ENCODE data around the gene ING4. TPM values are rescaled to one million over a fixed set of nuclear protein-coding genes. Genes with fewer than 3 reads are reported as not detected.

The ING4 gene
- polyA plus RNA-seq, 1 of the 3 experiments (the other 2 are of a cell fraction): 96.5 TPM

DNA sequence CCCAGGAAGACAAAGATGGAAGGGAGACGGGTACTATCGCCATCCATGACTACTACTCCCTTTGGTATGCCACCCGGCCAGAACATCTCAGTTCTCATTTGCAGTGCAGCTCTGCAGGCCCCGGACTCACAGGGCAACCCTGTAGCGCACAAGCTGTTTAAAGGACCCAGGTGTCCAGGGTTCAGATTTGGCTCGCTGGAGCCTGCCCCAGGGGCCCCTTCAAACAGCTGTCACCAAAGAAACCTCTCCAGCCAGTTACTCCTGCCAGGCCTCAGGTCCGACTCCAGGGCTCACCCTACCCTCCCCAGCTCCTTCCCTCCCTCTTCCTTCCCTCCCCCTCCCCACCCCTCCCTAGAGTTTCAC, 50.3 kb downstream of the ING4 start:
- Histone ChIP-seq H3K79me2 (ENCODE audit: insufficient read depth) (no peaks in the 10 kb centered on the region), H3K27me3 (ENCODE audit: insufficient read depth) (no peaks in the 10 kb centered on the region), H4K20me1 (ENCODE audit: insufficient read depth) (no peaks in the 10 kb centered on the region), H3F3A (replicated peaks; ENCODE audit: insufficient read depth) (peaks cover 62% of the 10 kb centered on the region), H3K4me3 (ENCODE audit: low read depth in 2 of 2, low read length in 1 of 2) (no peak overlapping the region), H3K4me1 (ENCODE audit: control insufficient read depth in 1 of 2, insufficient read depth in 2 of 2, low read depth in 1 of 2, low read length in 1 of 2) (peaks cover 26 to 45% of the 10 kb centered on the region in 2 experiments), H3K9me3 (no peaks in the 10 kb centered on the region), H3K36me3 (replicated peaks in 1 of 2; ENCODE audit: control insufficient read depth in 1 of 2, insufficient read depth in 2 of 2, low read length in 1 of 2) (no peaks in the 10 kb centered on the region), H3K9me2 (no peaks in the 10 kb centered on the region), H3K9ac (peak overlapping the region; percentile 82; the same call in 1 of the 2 replicates), H3K4me2 (peak overlapping the region; percentile 88), H2AFZ (ENCODE audit: low read depth) (peak overlapping the region; percentile 76; the same call in 1 of the 2 replicates), H3K27ac (ENCODE audit: low read depth in 2 of 2, low read length in 1 of 2) (peak overlapping the region; percentile 91 to 100)
- ChIA-PET POLR2A (interaction anchor here (0.6 to 3.5 kb wide), 9 partner anchors 20 to 1701 kb away, joined by 3 to 35 read pairs (median 8); partner anchors contain the start of genes COPS7A, GAPDH, GPR162 and MLF2), CTCF (interaction anchor here (0.7 to 2.7 kb wide), 6 partner anchors 17 to 449 kb away, joined by 3 to 9 read pairs (median 4); no protein-coding TSS in a partner anchor)
- DNase-seq: no peak
- 69% methylated on average over 5 of the region's 7 CpGs for WGBS (ENCODE audit: low lambda C conversion rate)
- TF ChIP-seq MXI1 (IDR thresholded peaks at IDR 0.05; ENCODE audit: low read depth, low read length): peak; percentile 19; the same call in 1 of the 2 replicates
- TF ChIP-seq ELF1 (IDR thresholded peaks at IDR 0.05): no peak
- no peak for TF ChIP-seq RAD21 (IDR thresholded peaks at IDR 0.05; ENCODE audit: low read length)
- TF ChIP-seq NFIC (IDR thresholded peaks at IDR 0.05; ENCODE audit: borderline replicate concordance): no peak
- TF ChIP-seq, protein P1, sequence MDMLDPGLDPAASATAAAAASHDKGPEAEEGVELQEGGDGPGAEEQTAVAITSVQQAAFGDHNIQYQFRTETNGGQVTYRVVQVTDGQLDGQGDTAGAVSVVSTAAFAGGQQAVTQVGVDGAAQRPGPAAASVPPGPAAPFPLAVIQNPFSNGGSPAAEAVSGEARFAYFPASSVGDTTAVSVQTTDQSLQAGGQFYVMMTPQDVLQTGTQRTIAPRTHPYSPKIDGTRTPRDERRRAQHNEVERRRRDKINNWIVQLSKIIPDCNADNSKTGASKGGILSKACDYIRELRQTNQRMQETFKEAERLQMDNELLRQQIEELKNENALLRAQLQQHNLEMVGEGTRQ (IDR thresholded peaks at IDR 0.05; ENCODE audit: borderline replicate concordance, low read depth, low read length): no peak

DNA sequence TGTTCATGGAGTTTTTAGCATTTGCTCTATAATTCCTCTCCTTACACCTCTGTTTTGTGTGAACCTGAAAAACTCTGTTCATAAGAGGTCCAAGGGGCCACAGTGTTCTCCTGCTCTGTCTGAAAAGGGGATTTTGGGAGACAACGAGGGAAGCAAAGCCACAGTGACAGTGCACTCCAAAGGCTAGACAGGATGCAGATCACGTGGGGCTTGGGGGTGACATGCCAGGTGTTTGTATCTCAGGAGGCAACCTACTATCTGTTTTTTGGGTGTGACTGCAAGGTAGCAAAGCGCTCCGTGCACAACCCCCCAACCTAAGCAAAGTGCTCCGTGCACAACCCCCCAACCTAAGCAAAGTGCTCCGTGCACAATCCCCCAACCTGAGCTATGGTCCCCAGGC, 50.7 kb downstream of the ING4 start:
- H3K9ac ChIP-seq: no peak overlapping the region
- POLR2A ChIA-PET: interaction anchor here (1.3 to 3.5 kb wide), 5 partner anchors 20 to 142 kb away, joined by 3 to 35 read pairs (median 9); partner anchors contain the start of genes GAPDH, MLF2, VAMP1 and ZNF384
- H3K79me2 ChIP-seq (ENCODE audit: insufficient read depth): no peaks in the 10 kb centered on the region
- H3K4me2 ChIP-seq: peak overlapping the region; percentile 88
- peaks cover 59% of the 10 kb centered on the region for H3F3A ChIP-seq (replicated peaks; ENCODE audit: insufficient read depth)
- peak overlapping the region; percentile 91 to 100 for H3K27ac ChIP-seq (ENCODE audit: low read depth in 2 of 2, low read length in 1 of 2)
- no peaks in the 10 kb centered on the region for H3K9me3 ChIP-seq
- no peaks in the 10 kb centered on the region for H3K9me2 ChIP-seq
- TF ChIP-seq TCF12 (IDR thresholded peaks at IDR 0.05) (no peak), MEF2A (IDR thresholded peaks at IDR 0.05; ENCODE audit: borderline replicate concordance, low read depth) (no peak), CHD2 (IDR thresholded peaks at IDR 0.05; ENCODE audit: low read length, partially characterized antibody) (no peak), FOSL2 (IDR thresholded peaks at IDR 0.05; ENCODE audit: borderline replicate concordance, low read depth) (no peak), JUND (IDR thresholded peaks at IDR 0.05) (no peak), EP300 (IDR thresholded peaks at IDR 0.05; ENCODE audit: borderline replicate concordance in 1 of 2, low read depth in 1 of 2, low read length in 1 of 2) (no peak), GATA2 (CRISPR knock-in tag; IDR thresholded peaks at IDR 0.05) (no peak), RFX5 (IDR thresholded peaks at IDR 0.05; ENCODE audit: low read length) (no peak), RXRA (IDR thresholded peaks at IDR 0.05; ENCODE audit: borderline replicate concordance, low read depth) (no peak), REST (IDR thresholded peaks at IDR 0.05; ENCODE audit: low read depth, low read length) (no peak)
- TF ChIP-seq, protein P2, sequence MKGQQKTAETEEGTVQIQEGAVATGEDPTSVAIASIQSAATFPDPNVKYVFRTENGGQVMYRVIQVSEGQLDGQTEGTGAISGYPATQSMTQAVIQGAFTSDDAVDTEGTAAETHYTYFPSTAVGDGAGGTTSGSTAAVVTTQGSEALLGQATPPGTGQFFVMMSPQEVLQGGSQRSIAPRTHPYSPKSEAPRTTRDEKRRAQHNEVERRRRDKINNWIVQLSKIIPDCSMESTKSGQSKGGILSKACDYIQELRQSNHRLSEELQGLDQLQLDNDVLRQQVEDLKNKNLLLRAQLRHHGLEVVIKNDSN (IDR thresholded peaks at IDR 0.05; ENCODE audit: borderline replicate concordance, low read depth): no peak
- TF ChIP-seq, protein P1 (IDR thresholded peaks at IDR 0.05; ENCODE audit: borderline replicate concordance, low read depth, low read length): no peak
- TF ChIP-seq, protein P3, sequence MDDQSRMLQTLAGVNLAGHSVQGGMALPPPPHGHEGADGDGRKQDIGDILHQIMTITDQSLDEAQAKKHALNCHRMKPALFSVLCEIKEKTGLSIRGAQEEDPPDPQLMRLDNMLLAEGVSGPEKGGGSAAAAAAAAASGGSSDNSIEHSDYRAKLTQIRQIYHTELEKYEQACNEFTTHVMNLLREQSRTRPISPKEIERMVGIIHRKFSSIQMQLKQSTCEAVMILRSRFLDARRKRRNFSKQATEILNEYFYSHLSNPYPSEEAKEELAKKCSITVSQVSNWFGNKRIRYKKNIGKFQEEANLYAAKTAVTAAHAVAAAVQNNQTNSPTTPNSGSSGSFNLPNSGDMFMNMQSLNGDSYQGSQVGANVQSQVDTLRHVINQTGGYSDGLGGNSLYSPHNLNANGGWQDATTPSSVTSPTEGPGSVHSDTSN (IDR thresholded peaks at IDR 0.05): no peak
- peaks cover 26 to 45% of the 10 kb centered on the region in 2 experiments for H3K4me1 ChIP-seq (ENCODE audit: control insufficient read depth in 1 of 2, insufficient read depth in 2 of 2, low read depth in 1 of 2, low read length in 1 of 2)
- no peaks in the 10 kb centered on the region for H3K27me3 ChIP-seq (ENCODE audit: insufficient read depth)
- H3K36me3 ChIP-seq (replicated peaks in 1 of 2; ENCODE audit: control insufficient read depth in 1 of 2, insufficient read depth in 2 of 2, low read length in 1 of 2): no peaks in the 10 kb centered on the region
- peak overlapping the region; percentile 76; the same call in 1 of the 2 replicates for H2AFZ ChIP-seq (ENCODE audit: low read depth)
- H3K4me3 ChIP-seq (ENCODE audit: low read depth in 2 of 2, low read length in 1 of 2): no peak overlapping the region
- no peaks in the 10 kb centered on the region for H4K20me1 ChIP-seq (ENCODE audit: insufficient read depth)
- CTCF ChIA-PET: interaction anchor here (0.7 to 2.7 kb wide), 3 partner anchors 42 to 213 kb away, joined by 3 to 9 read pairs (median 5); no protein-coding TSS in a partner anchor
- WGBS (ENCODE audit: low lambda C conversion rate): 76% methylated on average over 6 of the region's 6 CpGs
- no peak for DNase-seq

Measured in SK-N-SH (cell line).